GM21390 (cell line): ENCODE measurements around the gene CRYZL1.
A peak's percentile ranks its signal among the peaks of the same experiment; 100 is the strongest.
"Not testable (repeated sequence)": the region's sequence is repeated elsewhere in the genome, so short reads cannot be mapped to it uniquely, and the experiment has no call there.

Source experiments
- ATAC-seq: cut with Tn5 transposase; IDR thresholded peaks from one replicate; pipeline ENCODE4 v1.9.1; 2021; ENCODE audit not compliant: unreplicated experiment

CRYZL1 gene

GRCh38 chr21:33640697-33641351, 717 bp downstream of the CRYZL1 start:
- ATAC-seq = no peak

- ATAC-seq = no peak
Measured at GRCh38 chr21:33634254-33634653, 7.3 kb downstream of the CRYZL1 start.

- ATAC-seq = not testable (repeated sequence)
Measured at GRCh38 chr21:33626151-33626550, 15.4 kb downstream of the CRYZL1 start.

GRCh38 chr21:33622253-33622652, 19.3 kb downstream of the CRYZL1 start:
- no peak for ATAC-seq

- no peak for ATAC-seq
Measured at GRCh38 chr21:33619726-33620125, 21.8 kb downstream of the CRYZL1 start.

GRCh38 chr21:33618407-33618806, 23.1 kb downstream of the CRYZL1 start:
- ATAC-seq = no peak

GRCh38 chr21:33617565-33617964, 24.0 kb downstream of the CRYZL1 start:
- not testable (repeated sequence) for ATAC-seq

GRCh38 chr21:33611006-33611744, 30.4 kb downstream of the CRYZL1 start:
- no peak for ATAC-seq

- no peak for ATAC-seq
Measured at GRCh38 chr21:33608559-33608958, 33.0 kb downstream of the CRYZL1 start.

- no peak for ATAC-seq
Measured at GRCh38 chr21:33598051-33598450, 43.5 kb downstream of the CRYZL1 start.

GRCh38 chr21:33588485-33589335, 52.8 kb downstream of the CRYZL1 start, which contains the start of gene DONSON:
Gene DONSON (minus strand): TSS chr21:33588684. CDS start chr21:33588641, 43 bp downstream.
- ATAC-seq = peak; percentile 92

- peak; percentile 37 for ATAC-seq
Measured at GRCh38 chr21:33587792-33588484, 53.6 kb downstream of the CRYZL1 start.

- no peak for ATAC-seq
Measured at GRCh38 chr21:33586927-33587326, 54.6 kb downstream of the CRYZL1 start.

GRCh38 chr21:33584455-33584854, 57.1 kb downstream of the CRYZL1 start:
- ATAC-seq = no peak

- no peak for ATAC-seq
Measured at GRCh38 chr21:33578959-33579542, 62.5 kb downstream of the CRYZL1 start.

- no peak for ATAC-seq
Measured at GRCh38 chr21:33578214-33578613, 63.3 kb downstream of the CRYZL1 start.

- not testable (repeated sequence) for ATAC-seq
Measured at GRCh38 chr21:33576741-33577141, 64.8 kb downstream of the CRYZL1 start.

- no peak for ATAC-seq
Measured at GRCh38 chr21:33572350-33572749, 69.2 kb downstream of the CRYZL1 start.

GRCh38 chr21:33569991-33570390, 71.5 kb downstream of the CRYZL1 start:
- ATAC-seq = no peak

GRCh38 chr21:33568448-33568847, 73.1 kb downstream of the CRYZL1 start:
- ATAC-seq = no peak

GRCh38 chr21:33567914-33568313, 73.6 kb downstream of the CRYZL1 start:
- no peak for ATAC-seq
